Glutamatergic neuron (in vitro differentiated cells): ENCODE data around the gene CEBPZOS. TPM values are rescaled to one million over a fixed set of nuclear protein-coding genes. Genes with fewer than 3 reads are reported as not detected.
"Not testable (repeated sequence)": the region's sequence is repeated elsewhere in the genome, so short reads cannot be mapped to it uniquely, and the experiment has no call there.

ENCODE experiments used
- DNase-seq: peaks from one replicate; pipeline ENCODE4 v3.0.0; 2022
- H3K27ac Mint-ChIP-seq: one replicate; pipeline ENCODE4 v1.8.0; 2020; ENCODE audit warnings: mild to moderate bottlenecking, mixed read lengths, inconsistent platforms; ENCODE audit not compliant: unreplicated experiment
- H3K27me3 Mint-ChIP-seq: one replicate; pipeline ENCODE4 v1.8.0; 2020; ENCODE audit warnings: mild to moderate bottlenecking, moderate library complexity, mixed read lengths, inconsistent platforms; ENCODE audit not compliant: unreplicated experiment
- H3K36me3 Mint-ChIP-seq: one replicate; pipeline ENCODE4 v1.8.0; 2020; ENCODE audit warnings: mild to moderate bottlenecking, mixed read lengths, inconsistent platforms; ENCODE audit not compliant: unreplicated experiment
- H3K4me1 Mint-ChIP-seq: one replicate; pipeline ENCODE4 v1.8.0; 2020; ENCODE audit warnings: mild to moderate bottlenecking, low read depth, mixed read lengths, inconsistent platforms; ENCODE audit not compliant: unreplicated experiment
- H3K4me3 Mint-ChIP-seq: one replicate; pipeline ENCODE4 v1.8.0; 2020; ENCODE audit warnings: mild to moderate bottlenecking, mixed read lengths, inconsistent platforms; ENCODE audit not compliant: unreplicated experiment
- H3K9me3 Mint-ChIP-seq: one replicate; pipeline ENCODE4 v1.8.0; 2020; ENCODE audit warnings: mild to moderate bottlenecking, moderate library complexity, mixed read lengths, inconsistent platforms; ENCODE audit not compliant: unreplicated experiment
- CTCF ChIP-seq: fragments of 200-600 bp; sonication (generic); IDR thresholded peaks from one replicate; pipeline ENCODE4 v1.5.0; 2021; ENCODE audit not compliant: partially characterized antibody, unreplicated experiment
- total RNA-seq: library from RNA; stranded (reverse); fragmentation: NEBNext Ultra II Directional; extraction: Animal tissue kit (Norgen Biotek cat#: 25700); gene quantifications from one replicate; pipeline ENCODE4 v1.2.1, GENCODE V29; 2021; ENCODE audit not compliant: unreplicated experiment

CEBPZOS gene
- total RNA-seq, 1 donor from 2014 or later: 39.9 TPM

GRCh38 chr2:37219046-37219445 lies 22.8 kb downstream of the CEBPZOS start:
- no peak for TF ChIP-seq CTCF
- Mint-ChIP-seq H3K27me3 (no peaks in the 10 kb centered on the region), H3K9me3 (no peaks in the 10 kb centered on the region), H3K36me3 (no peaks in the 10 kb centered on the region), H3K27ac (no peak overlapping the region), H3K4me1 (no peaks in the 10 kb centered on the region), H3K4me3 (no peak overlapping the region)
- no peak for DNase-seq

DNA sequence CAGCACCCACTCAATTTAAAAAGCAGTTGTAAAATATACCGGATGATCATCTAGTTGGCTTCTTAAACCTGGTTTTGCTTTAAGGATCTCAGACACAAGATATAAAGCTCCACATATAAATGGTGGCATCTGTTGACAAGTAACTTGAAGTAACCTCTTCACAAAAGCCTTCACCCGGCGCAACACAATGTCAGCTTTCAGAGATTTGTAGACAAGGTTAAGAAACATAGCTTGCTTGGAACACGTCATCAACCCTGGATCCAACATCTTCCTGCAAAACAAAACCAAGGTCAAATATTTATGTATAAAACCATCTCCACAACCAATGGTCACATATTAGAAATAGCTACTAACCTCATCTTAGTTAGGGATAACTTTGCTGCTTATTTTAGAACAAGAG lies 26.8 kb downstream of the CEBPZOS start:
- Mint-ChIP-seq H3K9me3 (no peaks in the 10 kb centered on the region), H3K27me3 (no peaks in the 10 kb centered on the region), H3K4me1 (peaks cover 12% of the 10 kb centered on the region), H3K27ac (no peak overlapping the region), H3K36me3 (no peaks in the 10 kb centered on the region), H3K4me3 (no peak overlapping the region)
- DNase-seq: no peak
- no peak for TF ChIP-seq CTCF

- no peak overlapping the region for H3K27ac Mint-ChIP-seq
- DNase-seq: no peak
- H3K36me3 Mint-ChIP-seq: no peaks in the 10 kb centered on the region
- no peaks in the 10 kb centered on the region for H3K27me3 Mint-ChIP-seq
- H3K4me1 Mint-ChIP-seq: peaks cover 12% of the 10 kb centered on the region
- no peak for TF ChIP-seq CTCF
- H3K4me3 Mint-ChIP-seq: no peak overlapping the region
- no peaks in the 10 kb centered on the region for H3K9me3 Mint-ChIP-seq
Observed at GRCh38 chr2:37224063-37224462, 27.8 kb downstream of the CEBPZOS start.

DNA sequence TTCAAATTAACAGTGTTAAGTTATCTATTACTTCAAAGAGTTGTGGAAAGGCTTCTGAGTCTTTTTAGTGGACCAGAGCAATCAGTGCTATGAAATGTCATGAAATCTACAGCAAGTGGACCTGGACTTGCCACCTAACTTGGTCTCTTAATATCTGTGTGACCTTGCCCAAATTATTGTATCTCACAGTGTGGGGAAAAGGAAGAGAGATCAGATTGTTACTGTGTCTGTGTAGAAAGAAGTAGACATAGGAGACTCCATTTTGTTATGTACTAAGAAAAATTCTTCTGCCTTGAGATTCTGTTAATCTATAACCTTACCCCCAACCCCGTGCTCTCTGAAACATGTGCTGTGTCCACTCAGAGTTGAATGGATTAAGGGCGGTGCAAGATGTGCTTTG lies 28.8 kb downstream of the CEBPZOS start:
- H3K27ac Mint-ChIP-seq: peak overlapping the region; percentile 76
- not testable (repeated sequence) for H3K36me3 Mint-ChIP-seq, DNase-seq, H3K9me3 Mint-ChIP-seq, H3K27me3 Mint-ChIP-seq
- peak overlapping the region; percentile 72 for H3K4me3 Mint-ChIP-seq
- H3K4me1 Mint-ChIP-seq: peaks cover 12% of the 10 kb centered on the region

DNA sequence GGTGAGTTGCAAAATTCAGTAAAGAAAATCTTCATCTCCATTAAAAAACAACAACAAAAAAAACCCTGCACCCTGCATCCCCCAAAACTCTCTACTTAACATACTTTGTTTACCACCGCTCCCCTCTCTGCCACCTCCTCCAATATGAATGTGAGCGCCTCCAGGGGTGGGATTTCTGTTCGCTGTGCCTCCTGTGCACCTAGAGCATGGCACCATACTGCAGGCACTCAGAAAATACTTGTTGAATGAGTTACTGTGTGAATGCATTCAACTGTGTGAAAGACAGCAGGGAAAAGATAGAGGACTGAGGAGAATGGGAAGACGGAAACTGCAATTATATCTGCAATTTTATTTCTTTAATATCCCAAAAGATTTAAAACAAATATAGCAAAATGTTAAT lies 30.6 kb downstream of the CEBPZOS start:
- Mint-ChIP-seq H3K36me3 (no peaks in the 10 kb centered on the region), H3K27ac (peak overlapping the region; percentile 73)
- no peak for DNase-seq

More for the DNA sequence above, 30.6 kb downstream of the CEBPZOS start:
- peak overlapping the region; percentile 25 for H3K4me3 Mint-ChIP-seq
- no peaks in the 10 kb centered on the region for H3K9me3 Mint-ChIP-seq
- TF ChIP-seq CTCF: no peak
- peaks cover 12% of the 10 kb centered on the region for H3K4me1 Mint-ChIP-seq
- no peaks in the 10 kb centered on the region for H3K27me3 Mint-ChIP-seq
